ENCODE measurements around the gene CFAP210. TPM values are rescaled to one million over a fixed set of nuclear protein-coding genes. Genes with fewer than 3 reads are reported as not detected.

The CFAP210 gene
- polyA plus RNA-seq, 3 donors, result not detected

DNA sequence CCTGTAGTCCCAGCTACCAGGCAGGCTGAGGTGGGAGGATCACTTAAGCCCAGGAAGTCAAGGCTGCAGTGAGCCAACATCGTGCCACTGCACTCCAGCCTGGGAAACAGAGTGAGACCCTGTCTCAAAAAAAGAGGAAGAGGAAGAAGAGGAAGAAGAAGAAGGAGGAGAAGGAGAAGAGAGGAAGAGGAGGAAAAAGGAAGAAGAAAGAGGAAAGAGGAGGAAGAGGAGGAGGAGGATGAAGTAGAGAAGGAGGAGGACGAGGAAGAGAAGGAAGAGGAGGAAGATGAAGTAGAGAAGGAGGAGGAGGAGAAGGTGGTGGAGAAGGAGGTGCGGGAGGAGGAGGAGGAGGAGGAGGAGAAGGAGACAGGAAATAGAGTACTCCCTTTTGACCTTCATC, 38.0 kb downstream of the CFAP210 start:
- DNase-seq, result no peak
- H3K4me1 ChIP-seq (ENCODE audit: control insufficient read depth in 1 of 2, insufficient read depth in 2 of 2, low read length in 2 of 2), result peaks cover 0 to 4% of the 10 kb centered on the region in 2 donors
- 35% methylated on average over 2 of the region's 3 CpGs for WGBS (ENCODE audit: insufficient coverage)
- no peaks in the 10 kb centered on the region for H3K27me3 ChIP-seq (ENCODE audit: control insufficient read depth in 2 of 2, insufficient read depth in 2 of 2, low read length in 2 of 2)
- Mint-ChIP-seq H3K9me3 (peaks cover 0 to 3% (median 0%) of the 10 kb centered on the region in 7 donors), H3K27me3 (ENCODE audit: low read depth in 3 of 3) (peaks cover 2 to 4% (median 3%) of the 10 kb centered on the region in 3 donors), H3K36me3 (no peaks in the 10 kb centered on the region), H3K4me1 (peaks cover 10% of the 10 kb centered on the region), H3K27ac (peak overlapping the region in 1 of 7 donors; percentile 76), H3K4me3 (no peak overlapping the region)
- H2AFZ ChIP-seq (ENCODE audit: insufficient read depth, low read depth, low read length, poor library complexity, severe bottlenecking), result no peak overlapping the region
- intact Hi-C loops (cut with micrococcal nuclease), result no loop called here
- no peaks in the 10 kb centered on the region for H4K20me1 ChIP-seq (ENCODE audit: insufficient read depth, low read length)
- H3K9ac ChIP-seq (ENCODE audit: insufficient read depth, low read length, poor library complexity, severe bottlenecking), result no peak overlapping the region
- H3K36me3 ChIP-seq (replicated peaks in 1 of 2; ENCODE audit: control insufficient read depth in 1 of 2, insufficient read depth in 2 of 2, low read length in 2 of 2), result no peaks in the 10 kb centered on the region
- H3K27ac ChIP-seq (ENCODE audit: low read depth in 1 of 2, low read length in 2 of 2), result no peak overlapping the region
- no peaks in the 10 kb centered on the region for H3K79me2 ChIP-seq (ENCODE audit: insufficient read depth, low read length)
- H3K4me2 ChIP-seq (replicated peaks; ENCODE audit: extremely low read depth, low read length, poor library complexity, severe bottlenecking), result no peak overlapping the region
- H3K4me3 ChIP-seq (replicated peaks in 1 of 3; ENCODE audit: low read depth in 2 of 3, low read length in 3 of 3), result no peak overlapping the region
- TF ChIP-seq, protein P1, sequence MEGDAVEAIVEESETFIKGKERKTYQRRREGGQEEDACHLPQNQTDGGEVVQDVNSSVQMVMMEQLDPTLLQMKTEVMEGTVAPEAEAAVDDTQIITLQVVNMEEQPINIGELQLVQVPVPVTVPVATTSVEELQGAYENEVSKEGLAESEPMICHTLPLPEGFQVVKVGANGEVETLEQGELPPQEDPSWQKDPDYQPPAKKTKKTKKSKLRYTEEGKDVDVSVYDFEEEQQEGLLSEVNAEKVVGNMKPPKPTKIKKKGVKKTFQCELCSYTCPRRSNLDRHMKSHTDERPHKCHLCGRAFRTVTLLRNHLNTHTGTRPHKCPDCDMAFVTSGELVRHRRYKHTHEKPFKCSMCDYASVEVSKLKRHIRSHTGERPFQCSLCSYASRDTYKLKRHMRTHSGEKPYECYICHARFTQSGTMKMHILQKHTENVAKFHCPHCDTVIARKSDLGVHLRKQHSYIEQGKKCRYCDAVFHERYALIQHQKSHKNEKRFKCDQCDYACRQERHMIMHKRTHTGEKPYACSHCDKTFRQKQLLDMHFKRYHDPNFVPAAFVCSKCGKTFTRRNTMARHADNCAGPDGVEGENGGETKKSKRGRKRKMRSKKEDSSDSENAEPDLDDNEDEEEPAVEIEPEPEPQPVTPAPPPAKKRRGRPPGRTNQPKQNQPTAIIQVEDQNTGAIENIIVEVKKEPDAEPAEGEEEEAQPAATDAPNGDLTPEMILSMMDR (IDR thresholded peaks at IDR 0.05), result no peak
- H3K9me3 ChIP-seq (replicated peaks in 1 of 2; ENCODE audit: control insufficient read depth in 1 of 2, insufficient read depth in 1 of 2, low read length in 2 of 2), result no peaks in the 10 kb centered on the region

DNA sequence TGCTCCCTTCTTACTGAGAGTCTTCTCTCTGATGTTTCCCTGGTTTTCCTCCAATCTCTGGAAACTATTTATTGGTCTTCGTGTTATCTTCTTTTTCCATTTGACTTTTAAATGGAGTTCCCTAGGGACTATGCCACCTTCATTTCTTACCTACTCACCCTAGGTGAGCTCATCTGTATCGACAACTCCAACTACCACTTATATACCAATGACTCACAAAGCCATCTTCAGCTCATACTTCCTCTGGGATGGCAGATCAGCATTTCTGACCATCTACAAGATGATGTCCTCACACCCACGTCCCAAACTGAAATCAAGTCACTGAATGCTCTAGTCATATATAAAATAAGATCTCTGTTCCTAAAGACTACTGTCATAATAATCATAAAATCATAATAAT, 40.6 kb downstream of the CFAP210 start:
- Mint-ChIP-seq H3K4me3 (no peak overlapping the region), H3K27me3 (ENCODE audit: low read depth in 3 of 3) (peaks cover 2 to 9% (median 6%) of the 10 kb centered on the region in 3 donors), H3K36me3 (no peaks in the 10 kb centered on the region), H3K4me1 (peaks cover 6% of the 10 kb centered on the region), H3K9me3 (peaks cover 0 to 3% (median 0%) of the 10 kb centered on the region in 7 donors), H3K27ac (no peak overlapping the region)
- H3K4me3 ChIP-seq (replicated peaks in 1 of 3; ENCODE audit: low read depth in 2 of 3, low read length in 3 of 3), result no peak overlapping the region
- intact Hi-C loops (cut with micrococcal nuclease), result no loop called here
- H4K20me1 ChIP-seq (ENCODE audit: insufficient read depth, low read length), result no peaks in the 10 kb centered on the region
- no peaks in the 10 kb centered on the region for H3K27me3 ChIP-seq (ENCODE audit: control insufficient read depth in 2 of 2, insufficient read depth in 2 of 2, low read length in 2 of 2)
- TF ChIP-seq, protein P1 (IDR thresholded peaks at IDR 0.05), result no peak
- no peak overlapping the region for H3K27ac ChIP-seq (ENCODE audit: low read depth in 1 of 2, low read length in 2 of 2)
- no peaks in the 10 kb centered on the region for H3K4me1 ChIP-seq (ENCODE audit: control insufficient read depth in 1 of 2, insufficient read depth in 2 of 2, low read length in 2 of 2)
- no peaks in the 10 kb centered on the region for H3K79me2 ChIP-seq (ENCODE audit: insufficient read depth, low read length)
- H3K9me3 ChIP-seq (replicated peaks in 1 of 2; ENCODE audit: control insufficient read depth in 1 of 2, insufficient read depth in 1 of 2, low read length in 2 of 2), result no peaks in the 10 kb centered on the region
- no peak overlapping the region for H2AFZ ChIP-seq (ENCODE audit: insufficient read depth, low read depth, low read length, poor library complexity, severe bottlenecking)
- no peak overlapping the region for H3K4me2 ChIP-seq (replicated peaks; ENCODE audit: extremely low read depth, low read length, poor library complexity, severe bottlenecking)
- no peak overlapping the region for H3K9ac ChIP-seq (ENCODE audit: insufficient read depth, low read length, poor library complexity, severe bottlenecking)
- no peak for DNase-seq
- 94% methylated on average over 2 of the region's 3 CpGs for WGBS (ENCODE audit: insufficient coverage)
- no peaks in the 10 kb centered on the region for H3K36me3 ChIP-seq (replicated peaks in 1 of 2; ENCODE audit: control insufficient read depth in 1 of 2, insufficient read depth in 2 of 2, low read length in 2 of 2)

All from CD14-positive monocyte (primary cell).